GM23338 (cell line): Measurements from ENCODE around the gene ABHD14A. TPM values are rescaled to one million over a fixed set of nuclear protein-coding genes. Genes with fewer than 3 reads are reported as not detected.

Experiments
- ATAC-seq: fragments of 200-7000 bp; cut with Tn5 transposase; 3 replicates; pipeline ENCODE4 v1.9.1; 2020
- DNase-seq: peaks from one replicate; pipeline ENCODE4 v3.0.0-alpha.2; 2015; ENCODE audit warnings: low spot score
- H2AFZ ChIP-seq: fragments of 200-600 bp; sonication (generic); 2 replicates; pipeline ENCODE4 v1.8.0; 2016; ENCODE audit warnings: antibody characterized with exemption, mild to moderate bottlenecking, moderate library complexity
- H3F3A ChIP-seq: fragments of 200-600 bp; sonication (generic); replicated peaks from 2 replicates; pipeline ENCODE4 v1.8.0; 2017; ENCODE audit warnings: antibody characterized with exemption, mixed run types, low read depth
- H3K27ac ChIP-seq: fragments of 200-600 bp; sonication (generic); 2 replicates; pipeline ENCODE4 v1.6.1; 2016; ENCODE audit warnings: low read depth
- H3K27me3 ChIP-seq: fragments of 200-600 bp; sonication (generic); 2 replicates; pipeline ENCODE4 v1.8.0; 2016; ENCODE audit warnings: mild to moderate bottlenecking, mixed run types, moderate library complexity; ENCODE audit not compliant: insufficient read depth
- H3K36me3 ChIP-seq: fragments of 200-600 bp; sonication (generic); 2 replicates; pipeline ENCODE4 v1.8.0; 2016; ENCODE audit warnings: mild to moderate bottlenecking; ENCODE audit not compliant: insufficient read depth
- H3K4me1 ChIP-seq: fragments of 200-600 bp; sonication (generic); 2 replicates; pipeline ENCODE4 v1.8.0; 2016; ENCODE audit warnings: mild to moderate bottlenecking, moderate library complexity; ENCODE audit not compliant: insufficient read depth
- H3K4me2 ChIP-seq: fragments of 200-600 bp; sonication (generic); 2 replicates; pipeline ENCODE4 v1.7.1; 2017; ENCODE audit warnings: mixed run types
- H3K4me3 ChIP-seq: fragments of 200-600 bp; sonication (generic); 2 replicates; pipeline ENCODE4 v1.6.1; 2016; ENCODE audit warnings: mixed run types
- H3K79me2 ChIP-seq: fragments of 200-600 bp; sonication (generic); replicated peaks from 2 replicates; pipeline ENCODE4 v1.8.0; 2017; ENCODE audit warnings: mild to moderate bottlenecking; ENCODE audit not compliant: insufficient read depth
- H3K9me2 ChIP-seq: fragments of 200-600 bp; sonication (generic); 2 replicates; pipeline ENCODE4 v1.8.0; 2017; ENCODE audit not compliant: insufficient read depth
- H4K20me1 ChIP-seq: fragments of 200-600 bp; sonication (generic); replicated peaks from 2 replicates; pipeline ENCODE4 v1.8.0; 2017; ENCODE audit warnings: mild to moderate bottlenecking; ENCODE audit not compliant: insufficient read depth
- H3K27ac Mint-ChIP-seq: 2 replicates; pipeline ENCODE4 v1.8.0; 2020; ENCODE audit warnings: inconsistent platforms, mild to moderate bottlenecking, moderate library complexity, mixed read lengths
- H3K27me3 Mint-ChIP-seq: 3 replicates; pipeline ENCODE4 v1.8.0; 2022; ENCODE audit warnings: low read depth, mild to moderate bottlenecking, moderate library complexity, mixed read lengths, inconsistent platforms; ENCODE audit not compliant: insufficient read depth, poor library complexity
- H3K36me3 Mint-ChIP-seq: 3 replicates; pipeline ENCODE4 v1.8.0; 2021; ENCODE audit warnings: low read depth, mild to moderate bottlenecking, inconsistent platforms, moderate library complexity, mixed read lengths
- H3K4me1 Mint-ChIP-seq: 3 replicates; pipeline ENCODE4 v1.8.0; 2020; ENCODE audit warnings: mild to moderate bottlenecking, inconsistent platforms, mixed read lengths
- H3K4me3 Mint-ChIP-seq: 3 replicates; pipeline ENCODE4 v1.8.0; 2021; ENCODE audit warnings: moderate library complexity, mild to moderate bottlenecking, inconsistent platforms, mixed read lengths
- H3K9me3 Mint-ChIP-seq: 3 replicates; pipeline ENCODE4 v1.8.0; 2020; ENCODE audit warnings: moderate library complexity, mild to moderate bottlenecking, inconsistent platforms, mixed read lengths
- JUNB ChIP-seq: IDR thresholded peaks from one replicate; pipeline ENCODE4 v1.6.1; 2016; ENCODE audit warnings: antibody characterized with exemption; ENCODE audit not compliant: unreplicated experiment
- POLR2AphosphoS5 ChIP-seq: IDR thresholded peaks from 2 replicates; pipeline ENCODE4 v1.6.1; 2016; ENCODE audit warnings: antibody characterized with exemption, low read depth
- ZNF114 ChIP-seq: fragments of 250-450 bp; sonication (Bioruptor Pico); IDR thresholded peaks from 2 replicates; pipeline ENCODE4 v1.5.0; 2020; ENCODE audit warnings: mild to moderate bottlenecking, moderate library complexity
- polyA plus RNA-seq: library from polyadenylated mRNA; unstranded; fragments of >200 nt; fragmentation: Nextera tagmentation; extraction: Ambion mirVana; gene quantifications from 2 replicates; pipeline ENCODE4 v1.2.1, GENCODE V29; 2016
- total RNA-seq: library from RNA; depleted of rRNA; stranded (reverse); fragments of >200 nt; shearing (Covaris generic); gene quantifications from 2 replicates; pipeline ENCODE4 v1.2.3, GENCODE V29; 2014
- TF ChIP-seq, protein P1 (sequence below), 2 experiments: fragments of 200-600 bp in 1 of 2; sonication (generic) in 1 of 2; conservative IDR thresholded peaks; 2 replicates each; pipeline versions ENCODE4 v1.5.1 to v1.6.1; 2016 to 2017; ENCODE audit warnings: antibody characterized with exemption in 2 of 2, low read depth in 2 of 2, mild to moderate bottlenecking in 2 of 2, moderate library complexity in 1 of 2
- TF ChIP-seq, protein P2 (sequence below): IDR thresholded peaks from one replicate; pipeline ENCODE4 v1.6.1; 2018; ENCODE audit warnings: antibody characterized with exemption; ENCODE audit not compliant: unreplicated experiment

The ABHD14A gene
- total and polyA plus RNA-seq, 2 experiments from 2014 or later: 7.8 to 12.7 TPM

DNA sequence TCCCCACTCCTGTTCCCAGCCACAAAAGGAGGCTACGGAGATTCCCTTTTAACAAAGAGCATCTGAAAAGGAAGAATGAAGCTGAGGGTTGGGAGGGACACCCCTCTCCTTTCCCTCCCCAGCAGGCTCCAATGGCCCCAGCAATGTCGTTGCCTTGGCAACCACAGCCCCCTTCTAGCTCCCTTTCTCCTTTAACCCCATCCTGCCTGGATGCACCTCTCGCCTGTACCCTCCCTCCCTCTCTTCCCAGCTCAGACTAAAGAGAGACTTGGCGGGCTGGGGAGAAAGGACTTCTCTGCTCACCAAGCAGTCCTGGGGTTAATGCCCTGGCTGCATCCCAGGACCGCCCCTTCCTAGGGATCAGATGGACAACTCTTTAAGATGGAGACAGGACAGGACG lies 27.9 kb downstream of the ABHD14A start (continued):
- TF ChIP-seq, protein P1, sequence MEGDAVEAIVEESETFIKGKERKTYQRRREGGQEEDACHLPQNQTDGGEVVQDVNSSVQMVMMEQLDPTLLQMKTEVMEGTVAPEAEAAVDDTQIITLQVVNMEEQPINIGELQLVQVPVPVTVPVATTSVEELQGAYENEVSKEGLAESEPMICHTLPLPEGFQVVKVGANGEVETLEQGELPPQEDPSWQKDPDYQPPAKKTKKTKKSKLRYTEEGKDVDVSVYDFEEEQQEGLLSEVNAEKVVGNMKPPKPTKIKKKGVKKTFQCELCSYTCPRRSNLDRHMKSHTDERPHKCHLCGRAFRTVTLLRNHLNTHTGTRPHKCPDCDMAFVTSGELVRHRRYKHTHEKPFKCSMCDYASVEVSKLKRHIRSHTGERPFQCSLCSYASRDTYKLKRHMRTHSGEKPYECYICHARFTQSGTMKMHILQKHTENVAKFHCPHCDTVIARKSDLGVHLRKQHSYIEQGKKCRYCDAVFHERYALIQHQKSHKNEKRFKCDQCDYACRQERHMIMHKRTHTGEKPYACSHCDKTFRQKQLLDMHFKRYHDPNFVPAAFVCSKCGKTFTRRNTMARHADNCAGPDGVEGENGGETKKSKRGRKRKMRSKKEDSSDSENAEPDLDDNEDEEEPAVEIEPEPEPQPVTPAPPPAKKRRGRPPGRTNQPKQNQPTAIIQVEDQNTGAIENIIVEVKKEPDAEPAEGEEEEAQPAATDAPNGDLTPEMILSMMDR (conservative IDR thresholded peaks at IDR 0.05; ENCODE audit: low read depth in 2 of 2): no peak
- TF ChIP-seq, protein P2, sequence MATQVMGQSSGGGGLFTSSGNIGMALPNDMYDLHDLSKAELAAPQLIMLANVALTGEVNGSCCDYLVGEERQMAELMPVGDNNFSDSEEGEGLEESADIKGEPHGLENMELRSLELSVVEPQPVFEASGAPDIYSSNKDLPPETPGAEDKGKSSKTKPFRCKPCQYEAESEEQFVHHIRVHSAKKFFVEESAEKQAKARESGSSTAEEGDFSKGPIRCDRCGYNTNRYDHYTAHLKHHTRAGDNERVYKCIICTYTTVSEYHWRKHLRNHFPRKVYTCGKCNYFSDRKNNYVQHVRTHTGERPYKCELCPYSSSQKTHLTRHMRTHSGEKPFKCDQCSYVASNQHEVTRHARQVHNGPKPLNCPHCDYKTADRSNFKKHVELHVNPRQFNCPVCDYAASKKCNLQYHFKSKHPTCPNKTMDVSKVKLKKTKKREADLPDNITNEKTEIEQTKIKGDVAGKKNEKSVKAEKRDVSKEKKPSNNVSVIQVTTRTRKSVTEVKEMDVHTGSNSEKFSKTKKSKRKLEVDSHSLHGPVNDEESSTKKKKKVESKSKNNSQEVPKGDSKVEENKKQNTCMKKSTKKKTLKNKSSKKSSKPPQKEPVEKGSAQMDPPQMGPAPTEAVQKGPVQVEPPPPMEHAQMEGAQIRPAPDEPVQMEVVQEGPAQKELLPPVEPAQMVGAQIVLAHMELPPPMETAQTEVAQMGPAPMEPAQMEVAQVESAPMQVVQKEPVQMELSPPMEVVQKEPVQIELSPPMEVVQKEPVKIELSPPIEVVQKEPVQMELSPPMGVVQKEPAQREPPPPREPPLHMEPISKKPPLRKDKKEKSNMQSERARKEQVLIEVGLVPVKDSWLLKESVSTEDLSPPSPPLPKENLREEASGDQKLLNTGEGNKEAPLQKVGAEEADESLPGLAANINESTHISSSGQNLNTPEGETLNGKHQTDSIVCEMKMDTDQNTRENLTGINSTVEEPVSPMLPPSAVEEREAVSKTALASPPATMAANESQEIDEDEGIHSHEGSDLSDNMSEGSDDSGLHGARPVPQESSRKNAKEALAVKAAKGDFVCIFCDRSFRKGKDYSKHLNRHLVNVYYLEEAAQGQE: no peak
- TF ChIP-seq POLR2AphosphoS5 (no peak), JUNB (no peak)

DNA sequence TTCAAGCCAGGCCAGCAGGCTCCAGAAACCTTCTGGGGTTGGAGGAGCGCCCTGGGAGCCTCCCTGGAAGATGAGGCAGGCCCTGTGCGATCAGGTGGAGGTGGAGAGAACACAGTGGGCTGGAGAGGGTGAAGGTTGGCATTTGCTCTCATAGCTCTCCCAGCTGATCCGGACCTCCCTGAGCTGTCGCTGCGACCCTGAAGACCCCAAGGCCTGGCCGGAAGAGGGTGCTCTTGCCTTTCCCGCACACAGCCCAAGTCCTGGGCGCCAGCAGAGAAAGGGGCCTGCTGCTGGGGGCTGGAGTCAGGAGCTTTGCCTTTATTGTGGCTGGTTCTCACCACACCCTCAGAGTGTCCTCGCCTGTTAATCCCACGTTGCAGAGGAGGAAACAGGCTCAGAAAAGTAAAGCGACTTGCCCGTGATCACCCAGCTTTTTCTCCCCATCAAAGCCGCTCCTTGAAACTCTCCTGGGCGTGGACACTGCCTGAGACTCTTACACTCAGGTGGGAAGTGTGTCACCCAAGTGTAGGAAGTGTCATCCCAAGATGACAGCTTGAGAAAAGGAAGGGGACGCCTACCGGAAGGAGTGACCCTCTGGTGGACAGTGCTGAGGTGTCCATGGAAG lies 29.4 kb downstream of the ABHD14A start:
- Mint-ChIP-seq H3K27ac (no peak overlapping the region), H3K9me3 (no peaks in the 10 kb centered on the region)

More for the DNA sequence above, 29.4 kb downstream of the ABHD14A start:
- no peak overlapping the region for H3K27ac ChIP-seq
- no peak overlapping the region; the same call in 2 of the 3 replicates for H3K4me3 Mint-ChIP-seq
- no peaks in the 10 kb centered on the region for H3K79me2 ChIP-seq
- H3K36me3 ChIP-seq: no peaks in the 10 kb centered on the region
- H3F3A ChIP-seq: no peaks in the 10 kb centered on the region; the same call in 1 of the 2 replicates
- H4K20me1 ChIP-seq: no peaks in the 10 kb centered on the region
- ATAC-seq (peak; percentile 57), DNase-seq (peak; percentile 81)
- H3K4me3 ChIP-seq: no peak overlapping the region
- no peak overlapping the region for H2AFZ ChIP-seq
- 0 out of 2 replicates have a peak overlapping the region, but pooled peaks have one; percentile 26 for H3K4me2 ChIP-seq
- H3K4me1 ChIP-seq: peaks cover 30% of the 10 kb centered on the region; the same call in 1 of the 2 replicates
- no peaks in the 10 kb centered on the region for H3K36me3 Mint-ChIP-seq
- H3K27me3 ChIP-seq: no peaks in the 10 kb centered on the region
- peaks cover 60% of the 10 kb centered on the region for H3K4me1 Mint-ChIP-seq
- peaks cover 22% of the 10 kb centered on the region for H3K27me3 Mint-ChIP-seq
- no peak for TF ChIP-seq ZNF114 (CRISPR knock-in tag)
- TF ChIP-seq, protein P1 (conservative IDR thresholded peaks at IDR 0.05; ENCODE audit: low read depth in 2 of 2): peak; percentile 64 to 95
- H3K9me2 ChIP-seq: no peaks in the 10 kb centered on the region
